ENCODE data around the gene LRTM2. TPM values are rescaled to one million over a fixed set of nuclear protein-coding genes. Genes with fewer than 3 reads are reported as not detected.
A peak's percentile ranks its signal among the peaks of the same experiment; 100 is the strongest.

The LRTM2 gene
- total RNA-seq, 4 donors from 2014 or later: not detected

GRCh38 chr12:1847411-1847810 lies 27.0 kb downstream of the LRTM2 start:
- in situ Hi-C loops (cut with MboI; ENCODE audit: low pct_ligation_motif_present in 1 of 4, low pct_unique_long_range_greater_than_20kb in 1 of 4, low sequenced_read_pairs in 3 of 4): no loop called here
- Histone ChIP-seq H3K9me3 (no peaks in the 10 kb centered on the region), H3K4me3 (no peak overlapping the region), H3K4me1 (peaks cover 0 to 3% (median 0%) of the 10 kb centered on the region in 4 donors), H3K27ac (no peak overlapping the region), H3K27me3 (peaks cover 13% of the 10 kb centered on the region), H3K36me3 (no peaks in the 10 kb centered on the region)
- TF ChIP-seq POLR2A (IDR thresholded peaks at IDR 0.05): no peak
- TF ChIP-seq EP300 (IDR thresholded peaks at IDR 0.05; ENCODE audit: low read depth): no peak
- no peak for TF ChIP-seq CTCF (IDR thresholded peaks at IDR 0.05)
- TF ChIP-seq POLR2AphosphoS5 (IDR thresholded peaks at IDR 0.05): no peak
- intact Hi-C loops (cut with DNase I; ENCODE audit: low total_unique reads): no loop called here
- DNase-seq: peak; percentile 2
- WGBS, 2 donors (ENCODE audit: low coverage in 1 of 2): 70 to 75% methylated on average over 1 to 4 of the region's 4 CpGs

DNA sequence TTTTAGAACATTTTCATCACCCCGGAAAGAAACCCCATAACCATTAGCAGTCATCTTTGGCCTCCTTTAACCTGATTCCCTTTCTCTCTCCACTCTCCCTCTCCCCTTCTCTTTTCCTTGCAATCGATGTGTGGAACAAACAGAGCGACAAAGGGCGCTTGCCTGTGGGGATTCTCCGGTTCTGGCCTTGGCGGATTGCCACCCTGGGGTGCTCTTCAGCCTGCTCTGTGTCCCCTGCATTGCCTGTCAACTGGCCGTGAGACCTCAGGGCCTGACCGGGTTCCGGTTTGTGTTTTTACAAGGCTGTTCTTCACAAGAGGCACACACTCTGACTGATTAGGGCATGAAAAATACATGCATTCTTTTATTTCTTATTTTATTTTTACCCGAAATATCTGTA lies 27.8 kb downstream of the LRTM2 start:
- in situ Hi-C loops (cut with MboI; ENCODE audit: low pct_ligation_motif_present in 1 of 4, low pct_unique_long_range_greater_than_20kb in 1 of 4, low sequenced_read_pairs in 3 of 4) (no loop called here), intact Hi-C loops (cut with DNase I; ENCODE audit: low total_unique reads) (no loop called here)
- Histone ChIP-seq H3K4me3 (no peak overlapping the region), H3K9me3 (no peaks in the 10 kb centered on the region), H3K4me1 (peaks cover 0 to 3% (median 0%) of the 10 kb centered on the region in 4 donors), H3K27me3 (peaks cover 6% of the 10 kb centered on the region), H3K36me3 (no peaks in the 10 kb centered on the region), H3K27ac (no peak overlapping the region)
- 79 to 82% methylated on average over 10 of the region's 10 CpGs for WGBS, 2 donors (ENCODE audit: low coverage in 1 of 2)
- TF ChIP-seq EP300 (IDR thresholded peaks at IDR 0.05; ENCODE audit: low read depth): no peak
- TF ChIP-seq CTCF (IDR thresholded peaks at IDR 0.05): no peak
- TF ChIP-seq POLR2AphosphoS5 (IDR thresholded peaks at IDR 0.05): no peak
- no peak for TF ChIP-seq POLR2A (IDR thresholded peaks at IDR 0.05)
- DNase-seq: peak; percentile 1

DNA sequence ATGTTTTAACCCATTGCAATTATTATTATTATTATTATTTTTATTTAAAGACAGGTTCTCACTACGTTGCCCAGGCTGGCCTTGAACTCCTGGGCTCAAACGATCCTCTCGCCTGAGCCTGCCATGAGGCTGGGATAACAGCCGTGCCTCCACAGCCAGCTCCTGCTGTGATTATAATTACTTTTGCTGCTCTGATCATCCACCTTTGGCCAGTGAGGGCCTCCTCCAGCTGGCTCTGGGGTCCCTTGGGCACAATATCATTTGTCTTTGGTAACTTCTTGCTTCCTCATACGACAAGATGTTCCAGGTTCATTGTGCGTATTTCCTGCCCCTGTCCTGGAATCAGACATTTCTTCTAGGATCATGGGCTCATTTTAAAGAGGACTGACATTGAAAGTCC lies 28.4 kb downstream of the LRTM2 start:
- Histone ChIP-seq H3K9me3 (no peaks in the 10 kb centered on the region), H3K27me3 (no peaks in the 10 kb centered on the region), H3K36me3 (no peaks in the 10 kb centered on the region), H3K4me3 (no peak overlapping the region), H3K4me1 (peaks cover 0 to 3% (median 0%) of the 10 kb centered on the region in 4 donors), H3K27ac (no peak overlapping the region)
- TF ChIP-seq EP300 (IDR thresholded peaks at IDR 0.05; ENCODE audit: low read depth): no peak
- no peak for TF ChIP-seq POLR2AphosphoS5 (IDR thresholded peaks at IDR 0.05)
- no peak for TF ChIP-seq POLR2A (IDR thresholded peaks at IDR 0.05)
- TF ChIP-seq CTCF (IDR thresholded peaks at IDR 0.05): no peak
- WGBS, 2 donors (ENCODE audit: low coverage in 1 of 2): 80 to 88% methylated on average over 2 to 6 of the region's 6 CpGs
- intact Hi-C loops (cut with DNase I; ENCODE audit: low total_unique reads) (no loop called here), in situ Hi-C loops (cut with MboI; ENCODE audit: low pct_ligation_motif_present in 1 of 4, low pct_unique_long_range_greater_than_20kb in 1 of 4, low sequenced_read_pairs in 3 of 4) (no loop called here)
- no peak for DNase-seq

DNA sequence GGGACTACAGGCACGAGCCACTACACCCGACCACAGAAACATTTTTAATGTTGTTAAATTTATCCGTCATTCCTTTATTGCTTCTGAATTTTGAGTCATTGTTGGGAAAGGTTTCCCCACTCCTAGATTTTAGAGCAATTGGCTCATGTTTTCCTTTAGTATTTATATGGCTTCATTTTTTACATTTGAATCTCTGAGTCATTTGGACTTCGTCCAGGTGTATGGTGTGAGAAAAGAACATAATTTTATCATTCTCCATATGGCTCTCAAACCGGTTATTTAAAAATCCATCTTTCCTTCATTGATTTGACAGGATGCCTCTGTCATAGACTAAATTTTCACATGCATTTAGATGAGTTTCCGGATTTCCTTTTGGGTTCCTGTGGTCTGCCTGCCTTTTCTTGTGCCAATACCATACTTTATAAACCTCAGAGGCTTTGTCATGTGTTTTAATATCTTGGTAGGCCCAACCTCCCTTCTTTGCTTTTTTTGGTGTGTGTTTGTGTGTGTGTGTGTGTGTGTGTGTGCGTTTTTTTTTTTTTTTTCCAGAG lies 30.9 kb downstream of the LRTM2 start:
- Histone ChIP-seq H3K27me3 (no peaks in the 10 kb centered on the region), H3K4me3 (no peak overlapping the region), H3K4me1 (peaks cover 0 to 3% (median 0%) of the 10 kb centered on the region in 4 donors), H3K36me3 (no peaks in the 10 kb centered on the region), H3K9me3 (no peaks in the 10 kb centered on the region), H3K27ac (no peak overlapping the region)
- no peak for TF ChIP-seq CTCF (IDR thresholded peaks at IDR 0.05)
- no peak for TF ChIP-seq EP300 (IDR thresholded peaks at IDR 0.05; ENCODE audit: low read depth)
- TF ChIP-seq POLR2A (IDR thresholded peaks at IDR 0.05): no peak
- no peak for TF ChIP-seq POLR2AphosphoS5 (IDR thresholded peaks at IDR 0.05)
- 51 to 53% methylated on average over 4 to 7 of the region's 7 CpGs for WGBS, 2 donors (ENCODE audit: low coverage in 1 of 2)
- DNase-seq: no peak
- intact Hi-C loops (cut with DNase I; ENCODE audit: low total_unique reads): no loop called here
- in situ Hi-C loops (cut with MboI; ENCODE audit: low pct_ligation_motif_present in 1 of 4, low pct_unique_long_range_greater_than_20kb in 1 of 4, low sequenced_read_pairs in 3 of 4): no loop called here

All from transverse colon (tissue), 4 donors.